ENCODE data around the gene MAPKAPK3. TPM values are rescaled to one million over a fixed set of nuclear protein-coding genes. Genes with fewer than 3 reads are reported as not detected.
"Not testable (repeated sequence)": the region's sequence is repeated elsewhere in the genome, so short reads cannot be mapped to it uniquely, and the experiment has no call there.

The MAPKAPK3 gene
- total RNA-seq, 4 donors from 2014 or later = 25.4 to 54.6 (median 41.0) TPM

GRCh38 chr3:50662408-50662807 is 45.5 kb downstream of the MAPKAPK3 start:
- no peak for TF ChIP-seq CTCF (IDR thresholded peaks at IDR 0.05)
- no peak for DNase-seq (ENCODE audit: low spot score)

GRCh38 chr3:50665081-50665840 is 48.3 kb downstream of the MAPKAPK3 start:
- TF ChIP-seq CTCF (IDR thresholded peaks at IDR 0.05) = no peak
- ATAC-seq (ENCODE audit: low FRiP score) = no peak
- no peak for DNase-seq (ENCODE audit: low spot score)

More at GRCh38 chr3:50662408-50662807, 45.5 kb downstream of the MAPKAPK3 start:
- no peak for ATAC-seq (ENCODE audit: low FRiP score)

- not testable (repeated sequence) for DNase-seq (ENCODE audit: low spot score); ATAC-seq (ENCODE audit: low FRiP score)
Measured at GRCh38 chr3:50665841-50666115, 48.8 kb downstream of the MAPKAPK3 start.

GRCh38 chr3:50666837-50667236 is 49.9 kb downstream of the MAPKAPK3 start:
- no peak for ATAC-seq (ENCODE audit: low FRiP score)
- no peak for DNase-seq (ENCODE audit: low spot score)
- no peak for TF ChIP-seq CTCF (IDR thresholded peaks at IDR 0.05)

GRCh38 chr3:50671331-50671730 is 54.4 kb downstream of the MAPKAPK3 start:
- DNase-seq (ENCODE audit: low spot score) = no peak
- no peak for ATAC-seq (ENCODE audit: low FRiP score)
- TF ChIP-seq CTCF (IDR thresholded peaks at IDR 0.05) = no peak

- DNase-seq (ENCODE audit: low spot score) (no peak), ATAC-seq (ENCODE audit: low FRiP score) (no peak)
- no peak for TF ChIP-seq CTCF (IDR thresholded peaks at IDR 0.05)
Measured at GRCh38 chr3:50672656-50673055, 55.7 kb downstream of the MAPKAPK3 start.

GRCh38 chr3:50673931-50674330 is 57.0 kb downstream of the MAPKAPK3 start:
- ATAC-seq (ENCODE audit: low FRiP score) (no peak), DNase-seq (ENCODE audit: low spot score) (no peak)
- TF ChIP-seq CTCF (IDR thresholded peaks at IDR 0.05) = no peak
